ENCODE measurements around the gene KDM4D. TPM values are rescaled to one million over a fixed set of nuclear protein-coding genes. Genes with fewer than 3 reads are reported as not detected.

KDM4D gene
- total and polyA plus RNA-seq, 2 of the 8 experiments (the other 6 are each of a cell fraction or from before 2014, with no cell fraction given): 1.5 to 4.5 TPM

DNA sequence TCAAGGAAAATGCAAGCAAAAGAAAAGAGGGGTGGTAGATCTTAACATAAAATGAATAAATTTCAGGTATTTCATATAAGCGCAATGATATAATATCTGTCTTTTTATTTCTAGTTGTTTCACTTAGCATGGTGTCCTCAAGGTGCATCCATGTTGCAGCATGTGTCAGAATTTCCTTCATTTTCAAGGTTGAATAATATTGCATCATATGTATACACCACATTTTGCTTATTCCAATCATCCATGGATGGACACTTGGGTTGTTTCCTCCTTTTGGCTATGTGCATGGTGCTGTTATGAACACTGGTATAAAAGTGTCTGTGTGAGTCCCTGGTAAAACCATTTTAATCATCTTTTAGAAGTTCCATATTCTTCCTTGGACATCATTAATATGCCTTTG is 68.7 kb downstream of the KDM4D start:
- peaks cover 0 to 4% of the 10 kb centered on the region in 2 experiments; a peak in 2 of 4 replicates for H3K9me3 ChIP-seq (ENCODE audit: insufficient read depth in 2 of 2, low read depth in 1 of 2, low read length in 1 of 2)
- ChIA-PET CTCF (ENCODE audit: partially characterized antibody) (interaction anchor here (1.2 to 1.5 kb wide), 2 partner anchors 12 to 31 kb away, joined by 3 to 4 read pairs; no protein-coding TSS in a partner anchor), POLR2A (ENCODE audit: partially characterized antibody) (interaction anchor here (0.9 kb wide), 1 partner anchor 25 kb away, joined by 3 read pairs; no protein-coding TSS in a partner anchor)
- FAIRE-seq: no peak
- no peak overlapping the region for H2AFZ ChIP-seq (ENCODE audit: low read length)
- no peak overlapping the region for H2BK20ac ChIP-seq (ENCODE audit: low read length)
- no peak overlapping the region for H2AK5ac ChIP-seq (ENCODE audit: low read depth, low read length)
- no peak overlapping the region for H3K4me2 ChIP-seq (ENCODE audit: insufficient read depth in 1 of 2, low read depth in 2 of 2, low read length in 2 of 2)
- no peak overlapping the region for H4K5ac ChIP-seq (ENCODE audit: insufficient read length, low read depth, low read length)
- no peak overlapping the region for H3K14ac ChIP-seq (ENCODE audit: insufficient read length)
- no peaks in the 10 kb centered on the region for H3K36me3 ChIP-seq (ENCODE audit: control insufficient read depth in 2 of 4, insufficient read depth in 4 of 4, low read length in 3 of 4)
- H3K9ac ChIP-seq (replicated peaks in 1 of 4; ENCODE audit: extremely low read depth in 1 of 4, low read depth in 3 of 4, low read length in 3 of 4): no peak overlapping the region
- H3K4me3 ChIP-seq (ENCODE audit: extremely low read depth in 1 of 4, insufficient read depth in 2 of 4, low read depth in 3 of 4, low read length in 4 of 4): no peak overlapping the region
- no peak overlapping the region for H4K8ac ChIP-seq (ENCODE audit: extremely low read depth, insufficient read depth, low read length)
- H2BK120ac ChIP-seq (replicated peaks; ENCODE audit: low read depth, low read length): no peak overlapping the region
- H3K79me2 ChIP-seq (ENCODE audit: control insufficient read depth in 1 of 2, insufficient read depth in 2 of 2, low read length in 2 of 2): no peaks in the 10 kb centered on the region
- H3K23ac ChIP-seq (ENCODE audit: insufficient read length): no peak overlapping the region
- H2BK12ac ChIP-seq (ENCODE audit: low read depth, low read length): no peak overlapping the region
- H3K79me1 ChIP-seq (ENCODE audit: low read depth, low read length): no peaks in the 10 kb centered on the region
- WGBS, 2 experiments (ENCODE audit: extremely low coverage in 1 of 2, insufficient coverage in 1 of 2, insufficient read length in 1 of 2, insufficient replicate concordance in 2 of 2, low coverage in 1 of 2, low lambda C conversion rate in 2 of 2, missing lambda C conversion rate in 1 of 2): 89% methylated on average over 1 of the region's 1 CpG; no CpG with 5 or more reads in 1 of the 2 experiments
- no peak overlapping the region for H3K56ac ChIP-seq (replicated peaks; ENCODE audit: insufficient read length, low read depth, low read length)
- no peak for DNase-seq (ENCODE audit: low read depth in 1 of 2, low spot score in 2 of 2)
- no peaks in the 10 kb centered on the region for H4K20me1 ChIP-seq (replicated peaks in 1 of 2; ENCODE audit: control insufficient read depth in 1 of 2, insufficient read depth in 2 of 2, low read length in 2 of 2)
- H3K4ac ChIP-seq (replicated peaks; ENCODE audit: insufficient read length, low read depth, low read length): no peak overlapping the region
- H3K23me2 ChIP-seq (ENCODE audit: low read depth, low read length): no peaks in the 10 kb centered on the region
- H3K18ac ChIP-seq (ENCODE audit: extremely low read depth, low read length): no peak overlapping the region
- H3K4me1 ChIP-seq (replicated peaks in 1 of 4; ENCODE audit: control insufficient read depth in 3 of 4, insufficient read depth in 4 of 4, low read length in 3 of 4): no peaks in the 10 kb centered on the region
- no peak overlapping the region for H2BK5ac ChIP-seq (ENCODE audit: low read depth, low read length)
- H3K27me3 ChIP-seq (replicated peaks in 1 of 4; ENCODE audit: control insufficient read depth in 3 of 4, extremely low read depth in 1 of 4, insufficient read depth in 3 of 4, low read length in 3 of 4): no peaks in the 10 kb centered on the region; a peak in 1 of 7 replicates
- H2BK15ac ChIP-seq (ENCODE audit: low read length): no peak overlapping the region
- H3K27ac ChIP-seq (ENCODE audit: low read depth, low read length): no peak overlapping the region
- H4K91ac ChIP-seq (replicated peaks; ENCODE audit: insufficient read length, low read length): no peak overlapping the region
- TF ChIP-seq CEBPB (IDR thresholded peaks at IDR 0.05; ENCODE audit: low read depth, low read length): no peak
- no peak for TF ChIP-seq SP4 (IDR thresholded peaks at IDR 0.05; ENCODE audit: low read length)
- TF ChIP-seq MAFK (IDR thresholded peaks at IDR 0.05; ENCODE audit: low read depth, low read length): no peak
- TF ChIP-seq FOSL1 (IDR thresholded peaks at IDR 0.05; ENCODE audit: insufficient read depth, low read depth, low read length): no peak
- no peak for TF ChIP-seq JUND (IDR thresholded peaks at IDR 0.05; ENCODE audit: low read length)
- TF ChIP-seq SRF (IDR thresholded peaks at IDR 0.05; ENCODE audit: low read depth, low read length): no peak
- no peak for TF ChIP-seq SAP30 (IDR thresholded peaks at IDR 0.05; ENCODE audit: insufficient read depth, insufficient replicate concordance, low read length)
- no peak for TF ChIP-seq SP2 (IDR thresholded peaks at IDR 0.05; ENCODE audit: low read length)
- no peak for TF ChIP-seq KDM5A (IDR thresholded peaks at IDR 0.05; ENCODE audit: low read length)
- TF ChIP-seq TBP (IDR thresholded peaks at IDR 0.05; ENCODE audit: low read depth, low read length): no peak
- TF ChIP-seq ZNF274 (IDR thresholded peaks at IDR 0.05; ENCODE audit: borderline replicate concordance, extremely low read depth, low read length): no peak
- TF ChIP-seq, protein P1, sequence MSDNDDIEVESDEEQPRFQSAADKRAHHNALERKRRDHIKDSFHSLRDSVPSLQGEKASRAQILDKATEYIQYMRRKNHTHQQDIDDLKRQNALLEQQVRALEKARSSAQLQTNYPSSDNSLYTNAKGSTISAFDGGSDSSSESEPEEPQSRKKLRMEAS (IDR thresholded peaks at IDR 0.05): no peak
- TF ChIP-seq CBX5 (IDR thresholded peaks at IDR 0.05; ENCODE audit: low read depth, low read length): no peak
- no peak for TF ChIP-seq SP1 (IDR thresholded peaks at IDR 0.05; ENCODE audit: low read depth, low read length)

All from H1 (cell line).